NCI-H2107 (cell line): Measurements from ENCODE around the gene NDUFA6.
A peak's percentile ranks its signal among the peaks of the same experiment; 100 is the strongest.

ENCODE experiments used
- DNase-seq: peaks from one replicate; lab custom pipeline; 2025; lab: John Stamatoyannopoulos, UW

Gene NDUFA6

DNA sequence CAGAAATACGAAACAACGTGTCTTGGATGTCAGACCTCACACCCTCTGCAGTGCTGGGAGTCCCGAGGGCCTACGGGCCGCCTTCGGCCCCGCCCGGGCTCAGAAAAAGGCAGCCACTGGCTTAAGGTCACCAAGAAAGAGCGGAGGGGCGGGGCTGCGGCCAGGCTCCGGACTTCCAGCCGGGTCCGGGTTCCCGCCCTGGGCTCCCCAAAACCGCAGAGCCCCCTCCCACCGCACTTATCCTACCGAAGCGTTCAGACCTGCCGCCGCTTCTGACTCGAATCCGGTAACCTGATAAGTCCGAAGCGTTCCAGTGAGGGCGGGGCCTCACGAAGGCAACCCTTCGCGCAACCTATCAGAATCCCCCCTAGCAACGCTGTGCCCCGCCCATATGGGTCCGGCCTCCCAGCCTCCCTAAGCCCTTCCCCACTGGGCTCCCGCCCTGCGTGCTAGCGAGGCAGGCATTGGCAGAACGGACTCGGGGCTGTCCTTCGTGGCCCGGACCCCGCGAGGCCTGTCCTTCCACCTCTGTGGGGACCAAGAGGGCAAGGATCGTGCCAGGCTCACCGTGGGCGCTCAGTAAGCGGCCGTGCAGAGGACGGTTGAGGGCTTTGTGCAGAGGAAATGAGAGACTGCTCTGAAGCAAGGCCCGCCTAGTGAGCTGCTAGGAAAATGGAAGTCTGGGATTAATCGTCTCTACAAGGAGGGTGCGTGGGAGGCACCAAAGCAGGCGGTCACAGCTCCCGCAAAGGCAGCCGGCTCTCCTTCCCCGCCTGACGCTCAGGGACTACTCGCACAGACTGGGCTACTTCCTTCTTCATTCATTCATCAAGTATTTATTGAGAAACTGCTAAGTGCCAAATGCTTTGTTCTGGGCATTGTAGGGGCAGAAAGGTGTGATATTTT, 19.8 kb downstream of the NDUFA6 start, which contains the start of gene NAGA:
Gene NAGA, minus strand, starts transcription at position 296 of the 906 bp plus-strand sequence. CDS start 515 bp downstream, outside the sequence.
- peak; percentile 88 for DNase-seq

DNA sequence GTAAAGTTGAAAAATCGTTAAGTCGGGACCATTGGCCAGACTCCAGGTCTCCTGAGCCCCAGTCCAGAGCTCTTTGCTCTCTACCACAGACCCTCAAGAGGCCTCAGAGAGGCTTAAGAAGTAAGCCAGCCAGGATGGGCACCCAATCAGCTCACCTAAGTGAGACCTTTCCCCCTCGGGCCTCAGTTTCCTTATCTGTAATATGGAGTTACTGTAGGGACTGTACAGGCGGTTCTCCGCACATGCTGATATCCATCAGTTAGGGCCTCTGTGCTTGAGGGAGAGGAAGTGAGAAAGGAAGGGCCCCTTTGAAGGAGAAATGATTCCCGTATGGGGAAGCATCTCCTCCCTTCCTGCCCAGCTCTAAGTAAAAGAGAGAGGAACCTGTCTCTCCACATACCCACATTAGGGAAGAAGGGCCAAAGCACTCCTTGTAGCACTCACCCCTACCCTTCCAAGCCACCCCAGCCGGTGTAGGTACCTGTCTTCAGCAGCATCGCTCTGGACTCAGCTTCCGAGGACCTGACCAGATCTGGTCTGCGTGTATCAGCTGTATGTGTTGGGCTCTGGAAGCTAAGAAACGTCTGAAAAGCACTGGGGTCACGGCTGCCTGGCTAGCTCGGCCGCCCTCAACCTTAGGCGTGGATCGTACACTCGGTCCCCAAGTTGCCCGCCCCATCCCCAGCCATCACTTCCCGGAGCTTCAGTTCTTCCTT, 20.6 kb downstream of the NDUFA6 start:
- DNase-seq = no peak

DNA sequence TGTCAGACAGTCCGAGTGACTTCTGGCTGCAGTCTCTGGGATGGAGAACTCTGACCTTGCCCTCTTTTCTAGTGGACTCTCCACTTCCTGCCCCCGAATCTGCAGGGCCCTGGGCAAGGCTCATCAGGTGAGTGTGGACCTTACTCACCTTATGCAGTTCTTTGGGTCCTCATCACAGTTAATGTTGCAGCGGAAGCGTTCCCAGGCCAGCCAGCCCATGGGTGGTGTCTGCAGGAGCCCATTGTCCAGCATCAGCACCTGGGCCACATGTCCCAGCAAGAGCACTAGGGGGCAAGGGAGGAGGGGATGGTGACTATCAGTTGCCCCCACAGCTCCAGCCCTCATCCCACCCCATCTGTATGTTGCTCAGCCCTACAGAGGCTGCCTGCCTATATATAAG, 22.3 kb downstream of the NDUFA6 start:
- DNase-seq = no peak

DNA sequence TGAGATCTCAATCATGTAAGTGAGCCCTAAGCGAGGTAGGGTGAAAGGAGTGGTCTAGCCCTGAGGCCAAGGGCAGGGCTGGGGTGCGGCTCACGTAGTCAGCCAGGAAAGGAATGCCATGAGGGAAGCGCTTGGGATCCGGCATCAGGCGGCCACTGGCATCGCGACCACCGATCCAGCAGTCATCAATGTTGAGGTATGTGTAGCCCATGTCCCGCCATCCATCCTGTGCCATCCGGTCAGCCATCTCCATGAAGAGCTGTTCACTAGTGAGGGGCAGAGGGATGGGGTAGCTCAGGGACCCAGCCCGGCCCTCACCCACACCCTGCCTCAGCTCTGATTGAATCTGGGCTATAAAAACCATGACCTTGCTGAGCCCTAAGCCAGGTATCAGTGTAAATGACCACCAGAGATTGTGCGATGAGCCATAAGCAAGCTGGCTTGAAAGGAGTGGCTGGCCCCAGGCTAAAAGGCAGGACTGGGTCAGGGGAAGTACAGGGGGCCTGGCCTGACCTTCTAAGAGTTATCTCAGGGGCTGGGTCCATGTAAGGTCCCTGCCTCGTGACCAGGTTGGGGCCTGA, 22.8 kb downstream of the NDUFA6 start:
- DNase-seq = no peak

DNA sequence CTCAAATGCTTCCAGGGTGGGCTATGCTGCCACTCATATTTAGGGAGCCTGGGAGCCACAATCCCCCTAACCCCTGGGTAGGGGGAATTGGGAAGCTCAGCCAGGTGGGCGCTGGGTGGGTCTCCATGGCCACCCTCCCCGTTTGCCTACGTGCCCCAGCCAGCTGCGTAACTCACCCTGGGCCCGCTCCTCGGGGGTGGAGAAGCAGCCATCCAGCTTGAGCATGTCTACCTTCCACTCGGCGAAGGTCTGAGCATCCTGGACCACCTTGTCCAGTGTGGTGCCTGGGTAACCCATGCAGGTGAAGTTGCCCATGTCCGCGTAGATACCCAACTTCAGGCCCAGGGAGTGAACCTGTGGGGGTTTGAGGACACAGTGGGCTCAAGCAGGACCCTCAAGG, 23.6 kb downstream of the NDUFA6 start:
- DNase-seq = no peak

DNA sequence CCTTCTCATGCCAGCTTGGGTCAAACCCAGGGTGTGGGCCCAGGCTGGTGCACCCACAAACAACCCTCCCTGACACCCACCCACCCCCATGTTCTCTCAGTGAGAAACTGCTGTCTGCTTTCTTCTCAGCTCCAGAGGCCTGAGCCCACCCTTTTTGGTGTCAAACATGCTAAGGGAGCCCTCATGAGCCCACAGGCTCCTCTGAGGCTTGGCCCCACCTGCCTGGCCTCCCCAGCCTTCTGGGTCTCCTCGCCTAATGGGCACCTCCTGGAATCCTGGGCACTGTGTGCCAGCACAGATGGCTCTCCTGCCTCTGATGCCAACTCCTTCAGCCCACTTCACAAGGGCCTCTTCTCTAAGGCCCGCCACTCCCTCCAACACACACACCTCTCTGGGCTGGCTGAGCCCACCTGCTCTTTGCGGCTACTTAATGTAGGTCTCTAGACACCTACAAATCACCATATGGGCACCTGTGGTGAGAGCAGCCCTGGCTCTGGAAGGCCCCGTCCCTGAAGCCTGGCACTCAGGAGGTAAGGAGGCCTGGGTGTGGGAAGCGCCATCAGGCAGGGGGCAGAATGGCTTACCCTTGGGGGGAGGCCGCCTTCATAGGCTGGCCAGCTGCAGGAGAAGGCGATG, 24.3 kb downstream of the NDUFA6 start:
- DNase-seq = no peak

DNA sequence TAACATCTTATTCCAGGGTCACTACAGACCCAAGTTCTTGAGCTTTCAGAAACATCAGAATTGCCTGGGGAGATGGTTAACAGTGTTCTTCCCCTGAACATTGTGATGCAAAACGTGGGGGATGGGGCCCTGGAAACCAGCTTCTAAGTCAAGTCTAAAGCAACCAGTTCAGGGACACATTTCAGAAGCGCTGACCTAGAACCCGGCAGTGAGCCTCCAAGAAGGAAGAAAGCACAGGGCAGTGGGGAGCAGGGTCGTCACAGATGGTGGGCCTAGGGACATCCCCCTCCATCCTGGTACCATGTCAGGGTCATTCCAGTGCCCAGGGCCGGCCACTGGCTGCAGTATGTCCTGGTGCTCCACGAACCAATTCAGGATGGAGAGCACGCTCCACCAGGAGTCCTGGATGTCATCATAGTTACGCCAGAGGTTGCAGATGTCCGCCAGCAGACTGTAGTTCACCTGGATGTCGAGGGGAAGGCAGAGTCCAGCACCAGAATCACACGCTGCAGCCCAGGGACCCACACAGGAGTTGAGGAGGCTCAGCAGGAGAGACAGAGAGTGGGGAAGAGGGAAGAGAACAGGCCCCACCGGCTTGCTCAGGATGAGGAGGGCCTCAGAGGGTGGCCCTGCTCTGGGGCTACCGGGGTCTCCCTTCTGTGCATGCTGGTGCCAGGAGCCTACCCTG, 25.0 kb downstream of the NDUFA6 start:
- no peak for DNase-seq

DNA sequence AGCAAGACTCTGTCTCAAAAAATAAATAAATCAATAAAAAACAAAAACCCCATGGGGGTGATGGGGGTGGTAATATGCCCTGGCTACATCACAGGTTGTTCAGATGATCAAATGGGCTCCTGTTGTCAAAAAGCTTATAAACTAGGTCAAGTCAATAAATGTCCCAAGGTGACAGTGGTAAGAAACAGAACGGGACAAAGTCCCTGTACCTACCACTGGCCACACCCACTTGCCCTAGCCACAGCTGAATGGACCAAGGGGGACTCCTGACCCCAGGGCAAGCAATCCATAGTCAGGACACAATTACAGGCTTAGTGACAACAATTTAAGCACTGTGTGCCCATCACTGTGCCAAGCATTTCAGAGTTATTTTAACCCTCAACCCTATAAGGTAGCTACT, 25.9 kb downstream of the NDUFA6 start:
- no peak for DNase-seq

DNA sequence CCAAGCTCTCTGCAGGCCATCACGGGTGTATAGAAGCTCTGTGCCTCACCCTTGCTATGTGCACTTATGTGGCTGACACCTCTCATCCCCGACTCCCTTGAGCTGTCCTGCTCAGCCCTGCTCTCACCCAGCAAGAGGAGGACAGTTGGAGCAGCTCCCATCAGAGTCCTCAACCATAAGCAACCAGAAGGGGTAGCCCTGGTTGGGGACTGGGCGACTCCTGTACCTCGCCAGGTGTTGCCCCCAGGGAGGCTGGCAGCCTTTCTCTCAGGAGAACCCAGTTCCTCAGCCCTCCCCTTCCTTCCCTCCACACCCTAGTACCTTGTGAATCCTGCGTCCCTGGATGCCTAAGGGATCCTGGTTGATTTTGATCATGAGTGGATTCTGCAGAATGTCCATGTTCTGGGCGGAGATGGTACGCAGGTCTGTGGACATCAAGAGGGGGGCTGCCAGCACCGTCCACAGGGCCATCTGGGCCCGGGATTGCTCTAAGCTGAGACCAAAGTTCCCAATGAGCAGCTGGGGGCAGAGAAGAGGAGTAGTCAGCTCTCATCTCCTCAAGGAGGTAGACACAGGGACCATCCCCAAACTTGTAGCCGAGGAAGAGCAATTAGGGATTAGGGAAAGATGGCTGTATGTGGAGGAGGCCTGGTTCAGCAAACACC, 27.9 kb downstream of the NDUFA6 start:
- DNase-seq = no peak

DNA sequence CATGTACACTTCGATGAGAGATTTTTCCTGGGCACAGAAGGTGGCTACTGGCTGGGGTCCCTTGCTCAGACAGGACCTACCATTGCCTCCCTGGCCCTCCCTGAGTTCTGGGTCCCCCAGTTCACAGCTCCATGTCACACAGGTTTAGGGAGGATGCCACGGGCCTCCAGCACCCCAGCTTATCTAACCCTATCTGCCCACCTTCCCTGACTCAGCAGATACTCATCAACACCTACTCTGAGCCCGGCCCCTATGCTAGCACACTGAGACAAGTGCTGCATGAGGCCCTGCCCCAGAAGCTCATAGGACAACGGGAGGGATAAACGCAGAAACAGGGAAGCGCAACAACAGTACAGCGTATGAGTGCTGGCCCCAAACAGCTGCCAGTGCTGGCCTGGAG, 29.5 kb downstream of the NDUFA6 start:
- no peak for DNase-seq

DNA sequence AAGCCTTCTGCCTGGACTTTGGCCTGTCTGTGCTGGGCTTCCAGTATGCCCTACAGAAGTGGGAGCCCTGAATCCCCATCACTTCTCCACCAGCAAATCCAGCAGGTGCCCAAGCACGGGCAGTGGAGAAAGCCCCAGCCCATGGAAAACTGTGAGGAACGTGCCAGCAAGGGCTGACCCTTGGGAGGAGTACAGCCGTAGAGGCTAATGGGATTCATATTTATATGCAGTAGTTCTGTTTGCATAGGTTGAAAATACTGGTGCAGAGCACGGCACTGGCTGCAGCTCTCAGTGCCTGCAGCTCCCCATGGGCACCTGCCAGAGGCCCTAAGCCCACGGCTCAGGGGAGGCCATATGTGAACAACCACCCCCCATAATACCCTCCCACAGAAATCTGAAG, 30.1 kb downstream of the NDUFA6 start:
- DNase-seq = no peak

DNA sequence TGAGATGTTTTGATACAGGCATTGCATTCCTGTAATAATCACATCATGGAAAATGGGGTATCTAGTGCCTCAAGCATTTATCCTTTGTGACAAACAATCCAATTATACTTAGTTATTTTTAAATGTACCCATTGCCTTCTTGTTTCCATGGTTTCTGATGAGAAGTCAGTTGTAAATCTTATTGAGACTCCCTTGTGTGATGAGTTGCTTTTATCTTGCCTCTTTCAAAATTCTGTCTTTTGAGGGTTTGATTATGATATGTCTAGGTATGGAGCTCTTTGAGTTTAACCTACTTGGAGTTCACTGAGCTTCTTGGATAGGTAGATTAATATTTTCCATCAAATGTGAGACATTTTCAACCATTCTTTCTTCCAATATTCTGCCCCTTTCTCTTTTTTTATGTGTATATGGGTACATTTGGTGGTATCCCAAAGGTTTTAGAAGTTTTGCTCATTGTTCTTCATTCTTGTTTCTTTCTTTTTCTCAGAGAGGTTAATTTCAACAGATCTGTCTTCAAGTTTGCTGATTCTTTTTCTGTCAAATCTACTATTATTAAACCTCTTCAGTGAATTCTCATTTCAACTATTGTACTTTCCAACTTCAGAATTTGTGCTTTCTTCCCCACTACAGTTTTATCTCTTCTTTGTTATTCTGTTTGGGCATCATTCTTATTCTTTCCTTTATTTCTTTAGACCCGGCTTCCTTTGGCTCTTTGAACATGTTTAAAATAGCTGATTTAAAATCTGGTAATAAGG, 33.6 kb downstream of the NDUFA6 start:
- no peak for DNase-seq

DNA sequence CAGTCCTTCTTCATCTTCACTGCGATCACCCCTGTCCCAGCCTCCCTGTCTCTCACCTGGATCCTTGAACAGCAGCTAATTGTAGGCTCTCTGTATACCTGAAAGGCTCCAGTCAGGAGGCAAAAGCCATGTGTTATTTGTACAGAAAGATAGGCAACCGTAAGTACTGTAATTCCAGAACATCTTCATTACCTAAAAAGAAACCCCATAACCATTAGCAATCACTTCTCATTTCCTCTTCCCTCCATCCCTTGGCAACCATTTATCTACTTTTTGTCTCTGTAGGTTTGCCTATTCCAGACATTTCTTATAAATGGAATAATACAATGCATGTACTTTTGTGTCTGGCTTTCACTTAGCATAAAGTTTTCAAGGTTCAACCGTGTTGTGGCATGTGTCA, 37.8 kb downstream of the NDUFA6 start:
- DNase-seq = no peak

DNA sequence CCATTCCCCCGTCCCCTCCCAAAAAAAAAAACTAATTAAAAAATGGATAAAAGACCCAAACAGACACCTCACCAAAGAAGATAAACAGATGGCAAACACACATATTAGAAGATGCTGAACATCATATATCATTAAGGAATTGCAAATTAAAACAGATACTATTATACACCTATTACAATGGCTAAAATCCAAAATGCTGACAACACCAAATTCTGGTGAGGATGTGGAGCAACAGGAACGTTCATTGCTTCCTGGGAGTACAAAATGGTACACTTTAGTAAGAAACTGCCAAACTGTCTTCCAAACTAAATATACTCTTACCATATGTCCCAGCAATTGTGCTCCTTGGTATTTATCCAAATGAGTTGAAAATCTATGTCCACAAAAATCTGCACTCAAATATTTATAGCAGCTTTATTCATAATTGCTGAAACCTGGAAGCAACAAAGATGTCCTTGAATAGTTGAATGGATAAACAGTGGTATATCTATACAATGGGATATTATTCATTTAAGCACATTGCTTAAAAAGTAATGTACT, 39.9 kb downstream of the NDUFA6 start:
- DNase-seq = no peak

DNA sequence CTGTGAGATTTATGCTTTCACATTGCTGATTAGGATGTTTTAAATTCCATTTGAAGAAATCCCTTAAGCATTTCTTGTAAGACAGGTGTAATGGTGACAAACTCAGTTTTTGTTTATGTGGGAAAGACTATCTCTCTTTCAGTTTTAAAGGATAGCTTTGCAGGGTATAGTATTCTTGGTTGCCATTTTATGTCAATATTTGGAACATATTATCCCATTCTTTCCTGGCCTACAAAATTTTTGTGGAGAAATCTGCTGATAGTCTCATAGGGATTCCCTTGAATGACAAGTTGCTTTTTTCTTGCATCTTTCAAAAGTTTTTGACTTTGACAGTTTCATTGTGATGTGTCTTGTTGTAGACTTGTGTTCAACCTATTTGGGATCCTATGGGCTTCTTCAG, 48.8 kb downstream of the NDUFA6 start:
- no peak for DNase-seq

DNA sequence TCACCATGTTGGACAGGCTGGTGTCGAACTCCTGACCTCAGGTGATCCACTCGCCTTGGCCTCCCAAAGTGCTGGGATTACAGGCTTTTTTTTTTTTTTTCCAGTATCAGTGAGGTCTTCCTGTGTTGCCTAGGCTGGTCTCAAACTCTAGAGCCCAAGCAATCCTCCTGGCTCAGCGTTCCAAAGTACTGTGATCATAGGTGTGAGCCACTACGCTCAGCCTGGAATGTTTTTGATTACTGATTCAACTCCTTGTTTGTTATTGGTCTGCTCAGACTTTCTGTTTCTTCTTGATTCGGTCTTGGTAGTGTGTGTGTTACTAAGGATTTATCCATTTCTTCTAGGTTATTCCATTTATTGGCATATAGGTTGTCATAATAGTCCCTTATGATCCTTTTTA, 51.3 kb downstream of the NDUFA6 start:
- DNase-seq = no peak
